ENCODE measurements around the gene MRNIP. TPM values are rescaled to one million over a fixed set of nuclear protein-coding genes. Genes with fewer than 3 reads are reported as not detected.

The MRNIP gene
- total RNA-seq, 1 experiment from 2014 or later = 36.2 TPM

DNA sequence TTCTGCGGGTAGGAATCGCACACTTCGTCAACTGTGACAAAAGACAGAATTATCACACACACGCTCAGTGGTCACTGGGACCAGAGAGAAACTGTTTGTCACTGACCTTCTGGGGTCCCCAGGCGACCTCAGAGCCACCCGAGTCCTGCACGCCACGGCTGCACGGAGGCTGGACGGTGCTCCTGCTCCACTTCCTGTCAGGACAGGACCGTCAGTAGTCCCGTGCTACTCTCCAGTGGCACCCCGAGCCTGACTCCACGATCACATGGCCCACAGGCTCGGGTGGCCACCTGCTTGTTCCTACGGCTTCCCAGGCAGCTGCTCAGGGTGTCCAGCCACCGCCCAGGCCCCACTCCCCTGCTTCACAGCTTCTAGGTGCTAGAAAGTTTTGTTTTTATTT lies 17.9 kb downstream of the MRNIP start (continued):
- TF ChIP-seq, protein P1, sequence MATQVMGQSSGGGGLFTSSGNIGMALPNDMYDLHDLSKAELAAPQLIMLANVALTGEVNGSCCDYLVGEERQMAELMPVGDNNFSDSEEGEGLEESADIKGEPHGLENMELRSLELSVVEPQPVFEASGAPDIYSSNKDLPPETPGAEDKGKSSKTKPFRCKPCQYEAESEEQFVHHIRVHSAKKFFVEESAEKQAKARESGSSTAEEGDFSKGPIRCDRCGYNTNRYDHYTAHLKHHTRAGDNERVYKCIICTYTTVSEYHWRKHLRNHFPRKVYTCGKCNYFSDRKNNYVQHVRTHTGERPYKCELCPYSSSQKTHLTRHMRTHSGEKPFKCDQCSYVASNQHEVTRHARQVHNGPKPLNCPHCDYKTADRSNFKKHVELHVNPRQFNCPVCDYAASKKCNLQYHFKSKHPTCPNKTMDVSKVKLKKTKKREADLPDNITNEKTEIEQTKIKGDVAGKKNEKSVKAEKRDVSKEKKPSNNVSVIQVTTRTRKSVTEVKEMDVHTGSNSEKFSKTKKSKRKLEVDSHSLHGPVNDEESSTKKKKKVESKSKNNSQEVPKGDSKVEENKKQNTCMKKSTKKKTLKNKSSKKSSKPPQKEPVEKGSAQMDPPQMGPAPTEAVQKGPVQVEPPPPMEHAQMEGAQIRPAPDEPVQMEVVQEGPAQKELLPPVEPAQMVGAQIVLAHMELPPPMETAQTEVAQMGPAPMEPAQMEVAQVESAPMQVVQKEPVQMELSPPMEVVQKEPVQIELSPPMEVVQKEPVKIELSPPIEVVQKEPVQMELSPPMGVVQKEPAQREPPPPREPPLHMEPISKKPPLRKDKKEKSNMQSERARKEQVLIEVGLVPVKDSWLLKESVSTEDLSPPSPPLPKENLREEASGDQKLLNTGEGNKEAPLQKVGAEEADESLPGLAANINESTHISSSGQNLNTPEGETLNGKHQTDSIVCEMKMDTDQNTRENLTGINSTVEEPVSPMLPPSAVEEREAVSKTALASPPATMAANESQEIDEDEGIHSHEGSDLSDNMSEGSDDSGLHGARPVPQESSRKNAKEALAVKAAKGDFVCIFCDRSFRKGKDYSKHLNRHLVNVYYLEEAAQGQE (IDR thresholded peaks at IDR 0.05; ENCODE audit: low read depth) = no peak
- TF ChIP-seq TCF7L2 (IDR thresholded peaks at IDR 0.05; ENCODE audit: borderline replicate concordance, extremely low read depth, insufficient read depth, insufficient read length) = no peak
- TF ChIP-seq CBX3 (IDR thresholded peaks at IDR 0.05; ENCODE audit: low read depth) = no peak
- no peak for TF ChIP-seq MAX (IDR thresholded peaks at IDR 0.05)
- TF ChIP-seq SP1 (IDR thresholded peaks at IDR 0.05; ENCODE audit: low read depth) = no peak
- TF ChIP-seq, protein P2, sequence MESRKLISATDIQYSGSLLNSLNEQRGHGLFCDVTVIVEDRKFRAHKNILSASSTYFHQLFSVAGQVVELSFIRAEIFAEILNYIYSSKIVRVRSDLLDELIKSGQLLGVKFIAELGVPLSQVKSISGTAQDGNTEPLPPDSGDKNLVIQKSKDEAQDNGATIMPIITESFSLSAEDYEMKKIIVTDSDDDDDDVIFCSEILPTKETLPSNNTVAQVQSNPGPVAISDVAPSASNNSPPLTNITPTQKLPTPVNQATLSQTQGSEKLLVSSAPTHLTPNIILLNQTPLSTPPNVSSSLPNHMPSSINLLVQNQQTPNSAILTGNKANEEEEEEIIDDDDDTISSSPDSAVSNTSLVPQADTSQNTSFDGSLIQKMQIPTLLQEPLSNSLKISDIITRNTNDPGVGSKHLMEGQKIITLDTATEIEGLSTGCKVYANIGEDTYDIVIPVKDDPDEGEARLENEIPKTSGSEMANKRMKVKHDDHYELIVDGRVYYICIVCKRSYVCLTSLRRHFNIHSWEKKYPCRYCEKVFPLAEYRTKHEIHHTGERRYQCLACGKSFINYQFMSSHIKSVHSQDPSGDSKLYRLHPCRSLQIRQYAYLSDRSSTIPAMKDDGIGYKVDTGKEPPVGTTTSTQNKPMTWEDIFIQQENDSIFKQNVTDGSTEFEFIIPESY (IDR thresholded peaks at IDR 0.05; ENCODE audit: extremely low read depth, insufficient replicate concordance, low read length) = no peak

DNA sequence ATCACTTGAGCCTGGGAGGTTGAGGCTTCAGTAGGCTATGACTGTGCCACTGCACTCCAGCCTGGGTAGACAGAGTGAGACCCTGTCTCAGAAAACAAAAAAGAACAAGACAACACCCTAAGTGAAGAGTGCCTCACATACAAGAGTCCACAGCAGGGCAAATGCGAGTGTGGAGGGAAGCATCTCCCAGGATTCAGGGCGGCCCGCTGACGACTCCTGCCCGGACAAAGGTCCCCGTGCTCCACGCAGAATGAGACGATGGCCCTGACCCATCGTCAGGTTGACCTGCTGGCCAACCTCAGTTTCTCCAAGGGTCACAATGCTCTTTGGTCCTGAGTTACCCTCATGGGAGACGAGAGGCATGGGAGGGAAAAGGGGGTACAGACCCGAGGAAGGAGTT lies 18.3 kb downstream of the MRNIP start:
- no peak overlapping the region for H3K9ac ChIP-seq (ENCODE audit: low read length)
- BruUV-seq (replicated peaks) = no TSS peak
- H3K4me1 ChIP-seq (ENCODE audit: control insufficient read depth in 1 of 2, insufficient read depth in 2 of 2, low read length in 2 of 2) = no peaks in the 10 kb centered on the region
- H3K27ac ChIP-seq (ENCODE audit: low read depth, low read length) = no peak overlapping the region
- no peaks in the 10 kb centered on the region for H3K79me2 ChIP-seq (ENCODE audit: insufficient read depth, low read length)
- no peak overlapping the region for H2AFZ ChIP-seq (ENCODE audit: low read depth, low read length, poor library complexity, severe bottlenecking)
- ChIA-PET POLR2A (interaction anchor here (1.0 kb wide), 1 partner anchor 9 kb away, joined by 3 read pairs; no protein-coding TSS in a partner anchor), CTCF (no interaction called here), RAD21 (ENCODE audit: low non-redundant PET in 1 of 2, low total read pairs in 2 of 2, uncharacterized antibody in 2 of 2, unreplicated experiment in 2 of 2) (no interaction called here)
- no peaks in the 10 kb centered on the region for H3K9me3 ChIP-seq (ENCODE audit: control insufficient read depth in 1 of 2, insufficient read depth in 1 of 2, low read depth in 1 of 2, low read length in 2 of 2)
- H3K9me2 ChIP-seq (ENCODE audit: insufficient read depth) = no peaks in the 10 kb centered on the region
- no peaks in the 10 kb centered on the region for H3K27me3 ChIP-seq (ENCODE audit: insufficient read depth, low read length)
- peaks cover 20 to 28% of the 10 kb centered on the region in 2 experiments; a peak in 3 of 4 replicates for H3K36me3 ChIP-seq (ENCODE audit: control insufficient read depth in 1 of 2, insufficient read depth in 2 of 2, low read length in 2 of 2)
- peaks cover 4% of the 10 kb centered on the region; the same call in 1 of the 2 replicates for H4K20me1 ChIP-seq (ENCODE audit: insufficient read depth)
- no peak overlapping the region for H3K4me2 ChIP-seq (ENCODE audit: low read length)
- H3K4me3 ChIP-seq (replicated peaks in 1 of 2; ENCODE audit: low read depth in 1 of 2, low read length in 2 of 2) = no peak overlapping the region
- ATAC-seq = 0 out of 2 replicates have a peak, but pooled peaks have one; percentile 2
- no peak for DNase-seq (ENCODE audit: low read depth, low spot score)
- intact Hi-C loops (cut with micrococcal nuclease) = no loop called here
- TF ChIP-seq CEBPB (IDR thresholded peaks at IDR 0.05; ENCODE audit: low read depth) = no peak
- TF ChIP-seq ATF3 (IDR thresholded peaks at IDR 0.05) = no peak
- no peak for TF ChIP-seq CBX3 (IDR thresholded peaks at IDR 0.05; ENCODE audit: low read depth)
- TF ChIP-seq EZH2phosphoT487 (IDR thresholded peaks at IDR 0.05; ENCODE audit: borderline replicate concordance) = no peak
- no peak for TF ChIP-seq JUND (IDR thresholded peaks at IDR 0.05)
- TF ChIP-seq, protein P2 (IDR thresholded peaks at IDR 0.05; ENCODE audit: extremely low read depth, insufficient replicate concordance, low read length) = no peak
- no peak for TF ChIP-seq EZH2 (IDR thresholded peaks at IDR 0.05)
- TF ChIP-seq FOSL1 (IDR thresholded peaks at IDR 0.05; ENCODE audit: low read depth) = no peak
- no peak for TF ChIP-seq ZNF274 (IDR thresholded peaks at IDR 0.05; ENCODE audit: low read depth, low read length)
- no peak for TF ChIP-seq TCF7L2 (IDR thresholded peaks at IDR 0.05; ENCODE audit: borderline replicate concordance, extremely low read depth, insufficient read depth, insufficient read length)
- no peak for TF ChIP-seq MAX (IDR thresholded peaks at IDR 0.05)
- no peak for TF ChIP-seq SRF (IDR thresholded peaks at IDR 0.05; ENCODE audit: low read depth)
- TF ChIP-seq ELF1 (IDR thresholded peaks at IDR 0.05; ENCODE audit: borderline replicate concordance, low read depth) = no peak
- no peak for TF ChIP-seq SP1 (IDR thresholded peaks at IDR 0.05; ENCODE audit: low read depth)
- no peak for TF ChIP-seq YY1 (IDR thresholded peaks at IDR 0.05; ENCODE audit: extremely low read depth, insufficient replicate concordance, low read depth, low read length)
